ENCODE results near the gene KARS1.

GRCh38 chr16:75630052-75630451 lies 17.4 kb downstream of the KARS1 start:
- TF ChIP-seq POLR2A (IDR thresholded peaks at IDR 0.05; ENCODE audit: borderline replicate concordance, extremely low read depth, insufficient read depth, insufficient read length) (no peak), EZH2 (IDR thresholded peaks at IDR 0.05) (no peak), JUND (IDR thresholded peaks at IDR 0.05) (no peak), POLR2AphosphoS5 (IDR thresholded peaks at IDR 0.05; ENCODE audit: low read depth, low read length) (no peak), EZH2phosphoT487 (IDR thresholded peaks at IDR 0.05; ENCODE audit: borderline replicate concordance) (no peak), REST (IDR thresholded peaks at IDR 0.05; ENCODE audit: low read depth) (no peak), SP1 (IDR thresholded peaks at IDR 0.05; ENCODE audit: low read depth) (no peak), RAD21 (IDR thresholded peaks at IDR 0.05; ENCODE audit: low read depth) (no peak), YY1 (IDR thresholded peaks at IDR 0.05; ENCODE audit: extremely low read depth, insufficient replicate concordance, low read depth, low read length) (no peak)
- TF ChIP-seq, protein P1, sequence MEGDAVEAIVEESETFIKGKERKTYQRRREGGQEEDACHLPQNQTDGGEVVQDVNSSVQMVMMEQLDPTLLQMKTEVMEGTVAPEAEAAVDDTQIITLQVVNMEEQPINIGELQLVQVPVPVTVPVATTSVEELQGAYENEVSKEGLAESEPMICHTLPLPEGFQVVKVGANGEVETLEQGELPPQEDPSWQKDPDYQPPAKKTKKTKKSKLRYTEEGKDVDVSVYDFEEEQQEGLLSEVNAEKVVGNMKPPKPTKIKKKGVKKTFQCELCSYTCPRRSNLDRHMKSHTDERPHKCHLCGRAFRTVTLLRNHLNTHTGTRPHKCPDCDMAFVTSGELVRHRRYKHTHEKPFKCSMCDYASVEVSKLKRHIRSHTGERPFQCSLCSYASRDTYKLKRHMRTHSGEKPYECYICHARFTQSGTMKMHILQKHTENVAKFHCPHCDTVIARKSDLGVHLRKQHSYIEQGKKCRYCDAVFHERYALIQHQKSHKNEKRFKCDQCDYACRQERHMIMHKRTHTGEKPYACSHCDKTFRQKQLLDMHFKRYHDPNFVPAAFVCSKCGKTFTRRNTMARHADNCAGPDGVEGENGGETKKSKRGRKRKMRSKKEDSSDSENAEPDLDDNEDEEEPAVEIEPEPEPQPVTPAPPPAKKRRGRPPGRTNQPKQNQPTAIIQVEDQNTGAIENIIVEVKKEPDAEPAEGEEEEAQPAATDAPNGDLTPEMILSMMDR (IDR thresholded peaks at IDR 0.05 in 2 of 3, conservative IDR thresholded peaks at IDR 0.05 in 1 of 3; ENCODE audit: borderline replicate concordance in 1 of 3, insufficient read depth in 1 of 3, low read depth in 2 of 3, low read length in 2 of 3), result no peak
- TF ChIP-seq, protein P2, sequence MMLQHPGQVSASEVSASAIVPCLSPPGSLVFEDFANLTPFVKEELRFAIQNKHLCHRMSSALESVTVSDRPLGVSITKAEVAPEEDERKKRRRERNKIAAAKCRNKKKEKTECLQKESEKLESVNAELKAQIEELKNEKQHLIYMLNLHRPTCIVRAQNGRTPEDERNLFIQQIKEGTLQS (IDR thresholded peaks at IDR 0.05), result no peak

All from HCT116 (cell line).